Measurements from ENCODE around the gene GPR153.
"Not testable (repeated sequence)": the region's sequence is repeated elsewhere in the genome, so short reads cannot be mapped to it uniquely, and the experiment has no call there.

GPR153 gene

DNA sequence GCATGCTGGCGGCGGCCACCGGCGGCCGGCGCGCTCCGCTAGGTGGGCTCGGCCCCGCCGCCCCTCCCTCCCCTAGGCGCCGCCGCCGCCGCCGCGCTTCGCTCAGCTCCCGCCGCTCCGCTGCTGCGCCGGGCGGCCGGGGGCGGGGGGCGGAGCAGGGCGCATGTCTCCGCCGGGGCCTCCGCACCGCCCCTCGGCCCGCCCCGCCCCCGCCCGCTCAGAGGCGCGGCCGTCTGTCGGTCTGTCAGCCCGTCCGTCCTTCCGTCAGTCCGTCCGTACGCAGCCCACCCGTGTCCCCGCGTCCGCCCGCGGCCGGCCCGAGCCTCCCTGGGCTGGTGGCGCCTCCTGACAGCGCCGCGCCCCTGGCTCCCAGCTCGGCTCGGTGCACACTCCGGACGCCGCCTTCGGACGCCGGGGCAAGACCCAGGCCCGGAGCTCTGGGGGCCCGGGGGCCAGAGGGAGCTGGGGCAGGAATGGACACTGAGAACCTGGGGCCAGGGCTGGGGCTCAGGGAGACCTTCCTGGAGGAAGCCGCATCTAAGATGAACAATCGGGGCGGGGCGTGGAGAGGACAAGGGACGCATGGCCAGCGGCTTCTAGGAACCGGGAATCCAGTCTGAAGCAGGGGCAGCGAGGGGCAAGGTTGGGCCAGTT is at the start of gene GPR153:
TSS of gene GPR153 (minus strand) at position 138 of the 654 bp plus-strand sequence. CDS start 6,193 bp downstream, outside the sequence.
- DNase-seq, result no peak

DNA sequence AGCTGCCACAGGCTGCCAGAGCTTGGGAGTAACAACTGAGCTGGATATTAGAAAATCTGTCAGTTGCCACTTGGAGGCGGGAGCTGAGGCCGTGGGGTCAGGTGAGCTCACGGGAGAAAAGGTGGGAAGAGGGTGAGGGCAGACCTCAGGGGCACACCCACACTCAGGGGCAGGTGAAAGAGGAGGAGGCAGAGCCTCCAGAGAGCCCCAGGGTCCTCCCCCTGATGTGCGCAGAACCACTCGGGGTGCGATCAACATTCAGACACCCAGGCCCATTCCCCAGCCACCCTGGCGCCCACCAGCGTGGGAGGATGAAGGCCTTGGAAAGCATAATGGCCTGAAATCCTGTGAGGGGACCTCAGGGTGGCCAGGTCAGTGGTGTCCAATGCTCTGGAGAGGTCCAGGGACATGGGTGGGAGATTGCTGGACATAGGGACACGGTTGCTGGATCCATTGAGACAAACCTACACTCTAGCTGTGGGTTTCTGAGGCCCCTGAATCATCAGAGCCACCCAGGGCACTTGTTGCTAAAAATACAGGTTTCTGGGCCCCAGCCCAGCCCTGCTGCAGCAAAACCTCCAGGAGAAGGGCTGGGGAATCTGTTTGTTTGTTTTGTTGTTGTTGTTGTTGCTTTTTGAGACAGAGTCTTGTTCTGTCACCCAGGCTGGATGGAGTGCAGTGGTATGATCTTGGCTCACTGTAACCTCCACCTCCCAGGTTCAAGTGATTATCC is 49.4 kb upstream of the GPR153 start:
- no peak for DNase-seq

DNA sequence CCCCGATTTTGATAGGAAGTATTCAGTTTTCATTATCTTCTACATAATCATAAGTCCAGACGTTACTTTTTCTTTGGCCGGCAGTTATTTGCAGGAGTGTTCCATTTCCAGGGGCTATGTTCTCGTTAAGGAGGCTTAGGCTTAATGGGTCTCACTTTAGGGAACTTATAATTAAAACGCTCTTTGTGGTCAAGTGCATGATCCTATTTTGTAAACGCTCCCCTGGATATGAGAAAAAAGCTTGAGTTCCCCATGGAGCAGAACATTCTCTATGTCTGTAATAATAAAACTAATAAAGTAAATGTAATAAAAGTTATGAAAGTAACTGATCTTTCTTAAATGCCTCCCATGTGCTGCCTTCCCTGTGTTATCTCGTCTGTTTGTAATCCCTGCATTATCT is 48.7 kb upstream of the GPR153 start:
- no peak for DNase-seq

DNA sequence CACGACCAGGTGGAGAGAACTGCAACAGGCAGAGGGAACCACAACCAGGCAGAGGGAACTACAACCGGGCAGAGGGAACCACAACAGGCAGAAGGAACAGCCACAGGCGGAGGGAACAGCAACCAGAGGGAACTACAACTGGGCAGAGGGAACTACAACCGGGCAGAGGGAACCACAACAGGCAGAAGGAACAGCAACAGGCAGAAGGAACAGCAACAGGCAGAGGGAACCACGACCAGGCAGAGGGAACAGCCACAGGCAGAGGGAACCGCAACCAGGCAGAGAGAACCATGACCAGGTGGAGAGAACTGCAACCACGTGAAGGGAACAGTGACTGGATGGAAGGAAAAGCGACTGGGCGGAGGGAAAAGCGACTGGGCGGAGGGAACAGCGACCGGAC is 47.6 kb upstream of the GPR153 start:
- no peak for DNase-seq

DNA sequence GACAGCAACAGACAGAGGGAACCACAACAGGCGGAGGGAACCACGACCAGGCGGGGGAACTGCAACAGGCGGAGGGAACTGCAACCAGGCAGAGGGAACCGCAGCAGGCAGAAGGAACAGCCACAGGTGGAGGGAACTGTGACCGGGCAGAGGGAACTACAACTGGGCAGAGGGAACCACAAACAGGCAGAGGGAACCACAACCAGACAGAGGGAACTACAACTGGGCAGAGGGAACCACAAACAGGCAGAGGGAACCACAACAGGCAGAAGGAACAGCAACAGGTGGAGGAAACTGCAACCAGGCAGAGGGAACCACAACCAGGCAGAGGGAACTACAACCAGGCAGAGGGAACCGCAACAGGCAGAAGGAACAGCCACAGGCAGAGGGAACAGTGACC is 46.8 kb upstream of the GPR153 start:
- DNase-seq, result not testable (repeated sequence)

DNA sequence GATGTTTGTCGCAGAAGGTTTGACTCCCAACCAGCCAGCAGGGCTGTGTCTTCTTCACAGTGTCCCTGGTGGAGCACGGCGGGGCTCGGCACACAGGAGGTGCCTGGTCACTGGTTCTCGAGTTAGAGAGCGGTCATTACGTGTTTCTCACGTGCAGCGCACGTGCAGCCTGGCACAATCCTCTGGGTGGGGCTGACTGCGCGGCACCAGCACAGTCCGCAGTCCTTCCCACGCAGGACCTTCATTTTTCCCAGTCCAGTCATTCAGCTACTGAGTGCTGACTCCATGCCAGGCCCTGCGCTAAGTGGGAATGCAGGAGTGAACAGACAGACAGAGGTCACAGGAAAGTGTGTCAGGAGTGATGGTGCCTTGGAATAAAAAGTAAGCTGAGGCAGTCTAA is 46.2 kb upstream of the GPR153 start:
- no peak for DNase-seq

DNA sequence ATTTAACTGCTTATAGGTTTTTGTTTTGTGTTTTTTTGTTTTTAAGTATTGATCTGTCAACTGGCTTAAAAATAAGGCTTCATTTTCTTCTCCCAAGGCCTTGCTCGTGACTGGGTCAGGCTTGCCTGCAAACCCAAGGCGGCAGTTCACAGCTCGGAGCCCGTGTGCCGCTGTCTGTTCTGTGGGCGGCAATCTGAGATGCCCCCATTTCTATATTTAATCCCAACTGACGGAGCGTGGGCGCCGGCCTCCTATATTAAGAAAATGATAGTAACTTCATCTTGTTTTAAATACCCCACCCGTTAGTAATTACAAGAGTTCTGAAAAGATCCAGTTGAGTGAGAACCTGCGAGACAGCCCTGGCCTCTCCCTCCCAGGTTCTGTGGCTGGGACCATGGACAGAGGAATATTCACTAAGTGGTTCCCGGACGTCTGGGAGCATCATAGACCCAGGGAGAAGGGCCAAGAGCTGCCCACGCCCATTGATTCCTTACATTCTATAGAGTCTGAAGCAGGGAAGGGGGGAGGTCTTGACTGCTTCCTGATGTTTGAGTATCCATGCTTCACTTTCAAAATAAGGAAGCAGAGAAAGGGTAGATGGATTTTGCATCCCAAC is 42.6 kb upstream of the GPR153 start:
- DNase-seq, result no peak

DNA sequence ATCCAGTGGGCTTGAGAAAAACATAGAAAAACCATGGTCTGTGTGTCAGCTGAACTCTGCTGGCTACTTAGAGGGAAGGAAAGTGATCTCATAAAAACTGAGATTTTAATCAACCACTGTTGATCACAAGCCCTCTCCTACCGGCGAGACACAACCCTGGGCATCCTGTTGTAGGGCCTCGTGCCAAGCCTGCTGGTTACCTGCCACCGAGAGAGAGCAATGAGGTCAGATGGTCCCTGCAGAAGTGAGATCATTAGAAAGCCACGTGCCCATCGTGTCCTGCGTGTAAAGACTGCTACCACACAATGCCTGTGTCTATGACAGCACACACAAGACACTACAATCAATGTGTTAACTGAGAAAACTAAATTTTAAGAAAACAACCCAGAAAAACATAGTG is 41.7 kb upstream of the GPR153 start:
- no peak for DNase-seq

DNA sequence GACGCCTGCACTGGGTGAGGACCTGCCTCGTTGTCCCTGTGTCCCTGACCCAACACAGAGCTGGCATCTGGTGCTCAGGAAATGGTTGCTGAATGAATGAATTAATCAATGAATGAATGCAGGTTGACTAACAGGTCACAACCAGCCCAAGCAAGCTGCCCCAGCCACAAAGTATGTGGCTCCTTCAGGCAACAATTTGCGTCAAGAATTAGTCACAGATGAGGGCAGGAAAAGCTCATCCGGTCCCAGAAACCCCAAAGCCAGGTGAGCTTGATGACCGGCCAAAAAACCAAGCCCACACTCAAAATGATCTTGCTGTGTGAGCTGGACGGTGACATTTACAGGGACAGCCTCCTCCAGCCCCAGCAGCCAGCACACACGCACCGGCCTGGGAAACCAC is 40.6 kb upstream of the GPR153 start:
- DNase-seq, result no peak

DNA sequence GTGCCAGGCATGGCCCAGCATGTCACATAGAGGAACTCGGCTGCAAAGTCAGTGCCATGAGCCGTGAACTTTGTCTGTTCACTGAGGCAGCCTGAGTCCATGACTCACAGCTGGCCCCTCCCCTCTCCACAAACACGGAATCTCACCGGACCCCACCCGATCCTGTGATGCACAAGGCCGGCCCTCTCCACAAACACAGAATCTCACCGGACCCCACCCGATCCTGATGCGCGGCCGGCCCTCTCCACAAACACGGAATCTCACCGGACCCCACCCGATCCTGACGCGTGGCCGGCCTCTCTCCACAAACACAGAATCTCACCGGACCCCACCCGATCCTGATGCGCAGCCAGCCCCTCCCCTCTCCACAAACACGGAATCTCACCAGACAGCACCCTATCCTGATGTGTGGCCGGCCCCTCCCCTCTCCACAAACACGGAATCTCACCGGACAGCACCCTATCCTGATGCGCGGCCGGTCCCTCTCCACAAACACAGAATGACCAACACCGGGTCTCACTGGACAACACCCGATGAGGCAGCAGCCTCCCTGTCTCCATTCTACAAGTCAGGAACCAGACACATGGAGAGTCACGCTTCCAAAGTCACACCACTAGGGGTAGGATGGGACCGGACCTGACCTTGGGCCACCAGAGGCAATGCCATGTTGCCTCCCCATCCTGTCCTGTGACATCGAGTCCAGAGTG is 39.6 kb upstream of the GPR153 start:
- DNase-seq, result no peak

DNA sequence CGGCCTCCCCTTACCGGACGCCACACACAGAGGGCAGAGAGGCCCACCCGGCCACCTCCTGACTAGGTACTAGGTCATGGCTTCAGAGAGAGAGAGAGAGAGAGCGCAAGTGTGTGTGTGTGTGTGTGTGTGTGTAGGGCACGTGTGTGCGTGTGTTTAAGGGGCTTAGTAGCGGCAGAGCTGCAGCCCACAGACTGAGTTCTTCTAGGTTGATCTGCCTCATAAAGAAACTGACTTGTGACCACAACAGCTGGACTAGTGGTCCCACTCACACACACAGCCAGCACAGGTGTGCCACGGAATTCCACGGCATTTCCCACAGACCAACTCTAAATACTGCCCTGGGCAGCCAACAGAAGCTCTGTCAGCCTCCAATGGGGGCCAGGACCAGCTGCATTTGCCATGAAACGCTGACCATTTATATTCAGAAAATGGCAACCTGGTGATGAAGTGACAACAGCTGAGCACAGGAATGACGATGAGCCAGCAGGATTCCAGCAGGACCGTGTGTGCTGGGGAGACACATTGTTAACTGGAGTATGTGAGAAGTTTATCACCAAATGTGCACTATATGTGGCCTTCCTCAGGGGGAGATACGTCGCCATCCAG is 38.8 kb upstream of the GPR153 start:
- DNase-seq, result no peak

DNA sequence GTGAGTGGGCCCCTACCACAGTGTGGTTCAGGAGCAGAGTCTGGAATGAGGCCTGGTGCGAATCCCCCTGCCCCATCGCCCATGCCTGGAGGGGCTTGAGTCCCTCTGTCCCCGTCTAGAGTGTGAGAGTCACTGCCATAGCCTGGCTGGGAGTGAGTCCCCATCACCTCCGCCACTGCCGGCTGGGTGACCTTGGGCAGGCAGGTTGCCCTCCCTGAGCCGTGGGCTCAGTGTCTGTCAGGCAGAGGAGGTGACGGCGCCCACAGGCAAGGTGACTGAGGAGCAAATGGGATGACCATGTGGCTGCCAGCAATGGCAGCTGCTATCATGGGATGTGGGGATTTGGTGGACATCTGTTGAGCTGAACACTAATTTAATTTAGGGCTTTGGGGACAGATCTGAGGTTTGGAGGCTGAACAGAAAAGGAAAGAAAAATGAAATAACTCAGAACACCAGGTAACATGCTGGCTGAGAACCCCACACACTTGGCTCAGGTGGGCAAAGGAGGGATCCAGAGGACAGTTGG is 38.1 kb upstream of the GPR153 start:
- DNase-seq, result no peak

DNA sequence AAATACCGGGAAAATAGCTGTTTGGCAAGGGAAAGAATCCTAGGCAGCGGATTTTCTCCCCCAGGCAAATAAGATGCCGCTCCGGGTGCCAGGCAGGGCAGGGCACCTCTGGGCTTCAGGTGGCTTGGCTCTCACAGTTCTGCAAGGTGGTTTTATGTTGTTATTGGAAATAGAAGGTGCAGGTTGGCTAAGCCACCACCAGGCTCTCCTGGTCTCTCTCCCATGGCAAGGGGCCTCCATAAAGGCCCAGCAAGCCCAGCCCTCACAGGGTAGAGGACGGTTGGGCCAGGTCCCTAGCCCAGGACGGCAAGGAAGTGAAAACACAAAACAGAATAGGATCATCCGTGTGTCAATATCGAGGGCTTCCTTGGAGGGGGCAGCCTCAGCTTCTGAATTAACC is 37.6 kb upstream of the GPR153 start:
- no peak for DNase-seq

DNA sequence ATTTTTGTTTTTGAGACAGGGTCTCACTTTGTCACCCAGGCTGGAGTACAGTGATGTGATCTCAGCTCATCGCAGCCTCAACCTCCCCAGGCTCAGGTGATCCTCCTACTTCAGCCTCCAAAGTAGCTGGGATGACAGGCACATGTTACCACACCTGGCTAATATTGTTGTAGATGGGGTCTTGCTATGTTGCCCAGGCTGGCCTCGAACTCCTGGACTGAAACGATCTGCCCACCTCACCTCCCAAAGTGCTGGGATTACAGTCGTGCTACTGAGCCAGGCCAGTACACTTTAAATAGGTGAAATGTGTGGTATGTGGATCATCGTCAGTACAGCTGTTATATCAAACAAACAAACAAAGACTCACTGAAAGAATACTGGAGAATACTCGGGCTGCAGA is 35.0 kb upstream of the GPR153 start:
- no peak for DNase-seq

DNA sequence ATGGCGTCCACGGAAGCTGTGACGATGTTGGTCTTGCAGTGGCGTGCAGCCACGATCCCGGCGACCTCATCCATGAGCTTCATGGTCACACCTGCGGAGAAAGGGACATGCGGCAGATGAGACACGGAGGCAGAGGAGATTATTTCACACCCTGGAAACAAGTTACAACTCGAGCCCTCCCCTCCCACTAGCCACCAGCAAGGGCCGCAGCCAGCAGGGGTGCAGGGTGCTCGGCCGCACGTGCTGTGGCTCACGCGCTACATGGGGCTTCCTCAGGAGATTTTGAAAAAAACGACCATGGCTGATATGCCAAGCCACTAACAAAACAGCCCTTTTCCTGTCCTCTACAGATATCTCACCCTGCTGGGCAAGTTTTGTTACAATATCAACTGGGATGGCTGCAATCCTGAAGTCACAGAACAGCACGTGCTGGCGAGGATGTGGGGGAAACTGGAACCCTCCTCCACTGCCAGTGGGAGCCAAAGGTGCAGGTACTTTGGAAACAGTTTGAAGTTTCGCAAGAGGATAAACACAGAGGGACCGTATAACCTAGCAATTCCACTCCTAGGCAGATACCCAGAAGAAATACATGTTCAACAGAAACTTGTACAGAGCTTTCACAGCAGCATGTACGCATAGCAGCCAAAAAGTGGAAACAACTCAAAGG is 34.1 kb upstream of the GPR153 start:
- no peak for DNase-seq

DNA sequence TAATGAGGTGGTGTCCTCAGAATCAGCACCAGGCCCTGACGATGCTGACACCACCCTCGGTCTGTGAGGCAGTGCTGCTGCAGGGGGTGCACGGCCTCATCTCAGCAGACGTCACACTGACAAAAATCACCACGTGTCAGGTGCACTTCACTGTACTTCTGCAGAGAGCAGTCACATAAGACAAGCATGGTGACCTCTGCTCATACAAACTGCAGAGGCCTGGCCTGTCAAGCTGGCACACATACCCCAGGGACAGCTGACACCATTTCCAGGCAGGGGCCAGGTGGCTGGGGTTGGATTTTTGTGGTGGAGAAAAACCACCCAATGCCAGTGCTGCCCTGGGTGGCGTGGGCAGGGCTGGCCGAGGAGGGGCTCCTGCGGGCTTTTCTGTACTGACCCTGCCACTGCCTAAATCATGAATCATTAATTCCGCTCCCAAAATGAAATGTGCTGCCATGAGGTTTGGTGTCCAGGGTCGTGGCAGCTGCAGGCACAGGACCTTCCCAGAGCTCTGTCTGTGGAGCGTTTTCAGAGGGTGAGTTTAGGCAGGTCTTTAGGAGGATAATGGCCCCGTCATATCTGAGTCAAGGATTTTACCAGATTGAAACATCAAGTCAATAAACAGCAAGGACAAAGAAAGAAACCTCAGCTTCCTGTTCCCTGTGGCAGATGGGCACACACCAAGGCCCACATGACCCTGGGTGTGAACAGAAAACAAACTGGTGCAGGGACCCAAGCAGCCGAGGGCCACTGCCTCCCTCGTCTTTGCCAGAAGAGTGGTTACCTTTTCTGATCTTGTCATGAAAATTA is 33.4 kb upstream of the GPR153 start:
- DNase-seq, result no peak

DNA sequence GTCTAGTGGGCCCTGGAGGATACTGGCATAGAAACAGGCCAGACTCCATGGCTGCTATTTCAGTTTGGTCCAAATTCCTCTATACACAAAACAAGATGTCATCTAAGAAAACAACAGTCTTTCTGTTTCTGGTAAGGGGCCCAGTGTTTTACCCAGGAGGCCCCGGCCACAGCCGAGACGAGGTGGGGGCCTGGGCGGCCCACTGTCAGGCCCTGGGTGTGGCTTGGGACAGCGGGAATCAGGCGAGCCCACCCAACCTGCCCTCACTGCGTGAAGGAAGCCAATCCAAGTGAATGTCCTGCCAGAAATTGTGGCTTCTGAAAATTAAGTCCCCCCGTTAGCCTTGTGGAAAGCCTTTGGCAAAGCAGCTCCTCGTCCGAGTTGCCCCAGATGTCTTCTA is 31.2 kb upstream of the GPR153 start:
- DNase-seq, result no peak

DNA sequence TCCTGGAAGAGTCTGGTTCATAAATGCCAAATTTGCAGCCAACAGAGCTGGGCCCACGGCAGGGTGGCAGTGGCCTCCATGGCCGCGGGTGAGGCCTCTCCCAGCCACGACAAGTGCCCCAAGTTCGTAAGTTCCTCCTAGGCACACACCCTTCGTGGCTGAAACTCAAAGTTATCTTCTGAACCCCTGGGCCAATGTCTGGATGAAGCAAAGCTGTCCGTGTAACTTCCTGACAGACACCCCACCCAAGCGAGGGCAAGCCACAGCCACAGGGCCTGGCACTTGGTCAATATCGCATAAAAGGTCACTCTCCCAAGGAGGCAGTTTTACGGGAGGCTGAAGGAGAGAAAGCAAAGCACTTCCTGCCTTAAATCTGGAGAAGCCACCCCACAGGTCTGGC is 27.8 kb upstream of the GPR153 start:
- DNase-seq, result no peak

DNA sequence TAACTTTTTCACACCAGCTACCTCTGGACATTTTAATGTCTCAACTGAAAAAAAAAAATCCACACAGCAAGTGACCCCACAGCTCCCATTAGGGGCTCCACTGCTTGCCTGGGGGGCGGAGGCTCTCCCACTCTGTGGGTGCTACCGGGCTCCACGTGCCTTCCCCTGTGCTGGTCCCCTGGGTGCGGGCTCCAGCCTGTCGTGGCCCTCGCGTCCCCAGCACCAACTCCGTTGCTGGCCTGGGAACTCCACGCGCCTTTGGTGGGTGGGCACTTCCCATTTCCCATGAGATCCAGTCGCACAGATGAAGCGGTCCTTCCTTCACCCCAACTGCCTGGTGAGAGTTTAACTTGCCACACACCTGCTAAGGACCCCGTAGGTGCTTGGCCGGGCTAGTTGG is 27.1 kb upstream of the GPR153 start:
- no peak for DNase-seq

DNA sequence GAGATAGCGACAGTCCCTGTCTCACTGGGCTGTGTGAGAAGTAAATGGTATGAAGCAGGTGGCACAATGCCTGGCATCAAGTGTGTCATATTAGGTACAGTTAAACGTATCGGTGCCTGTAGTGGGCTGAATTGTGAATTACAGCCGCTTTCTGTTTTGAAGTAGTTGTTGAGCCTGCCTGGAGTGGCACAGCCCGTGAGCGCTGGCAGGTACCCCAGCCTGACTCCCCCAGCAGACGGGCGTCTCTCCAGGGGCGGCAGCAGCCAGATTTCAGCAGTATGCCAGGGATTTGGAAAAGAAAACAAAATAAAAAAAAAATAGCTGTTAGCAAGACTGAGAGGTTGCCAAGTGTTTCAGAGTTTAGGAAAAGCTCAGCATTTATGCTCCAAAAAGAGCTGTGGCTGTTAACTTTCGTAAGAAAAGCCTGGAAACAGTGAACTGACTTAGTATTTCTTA is 26.6 kb upstream of the GPR153 start:
- no peak for DNase-seq

DNA sequence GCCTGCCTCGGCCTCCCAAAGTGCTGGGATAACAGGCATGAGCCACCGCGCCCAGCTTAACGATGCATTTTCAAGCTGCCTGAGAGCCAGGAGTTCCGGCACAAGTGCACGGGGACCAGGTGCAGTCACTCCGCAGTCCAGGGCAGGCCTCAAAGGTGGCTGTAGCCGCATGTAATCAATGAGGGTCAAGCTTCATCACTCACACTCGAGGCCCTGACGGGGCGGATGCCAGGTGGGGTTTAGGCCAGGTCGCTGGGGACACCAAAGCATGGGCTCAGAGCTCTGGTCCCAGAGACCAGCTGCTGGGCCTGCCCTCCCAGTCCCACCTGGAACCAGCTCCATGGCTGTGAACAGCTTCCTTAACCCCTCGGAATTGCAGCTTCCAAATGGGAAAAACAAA is 26.1 kb upstream of the GPR153 start:
- no peak for DNase-seq

DNA sequence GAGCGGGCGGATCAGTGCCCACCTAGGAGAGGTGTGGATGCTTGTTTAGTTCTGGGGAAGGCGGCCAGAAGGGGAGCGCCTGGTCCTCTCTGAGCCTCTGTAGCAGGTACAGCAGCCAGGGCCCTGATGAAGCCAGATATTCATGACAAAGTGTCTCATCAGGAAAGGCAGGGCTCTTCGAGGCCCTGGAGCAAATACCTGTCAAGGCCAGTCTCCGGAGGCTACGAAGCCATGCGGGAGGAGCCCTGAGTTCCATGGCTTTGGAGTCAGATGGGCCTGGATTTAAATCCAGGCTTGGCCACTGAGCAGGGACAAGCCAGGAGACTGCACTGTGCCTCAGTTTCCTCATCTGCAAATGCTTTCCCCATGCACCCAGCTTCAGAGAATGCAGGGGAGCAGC is 25.4 kb upstream of the GPR153 start:
- DNase-seq, result no peak

All from amniotic stem cell (primary cell).